Liver (tissue), 9 donors: ENCODE results near the gene SERINC5. TPM values are rescaled to one million over a fixed set of nuclear protein-coding genes. Genes with fewer than 3 reads are reported as not detected.
A peak's percentile ranks its signal among the peaks of the same experiment; 100 is the strongest.

Experiments
- DNase-seq: peaks from one replicate; pipeline ENCODE4 v3.0.0-alpha.2; 2017; ENCODE audit warnings: low spot score
- H3K27ac ChIP-seq, 2 donors: one replicate each; pipeline ENCODE4 v1.7.0; 2013; ENCODE audit warnings: inconsistent platforms in 2 of 2, low read length in 2 of 2, control low read depth in 1 of 2, low read depth in 1 of 2, mild to moderate bottlenecking in 1 of 2
- H3K27me3 ChIP-seq, 4 donors: one replicate each; pipeline versions ENCODE4 v1.6.1 to v1.7.0; 2013; ENCODE audit warnings: low read length in 3 of 4, inconsistent platforms in 1 of 4, mild to moderate bottlenecking in 1 of 4, moderate library complexity in 1 of 4; ENCODE audit not compliant: control insufficient read depth in 4 of 4, insufficient read depth in 4 of 4
- H3K36me3 ChIP-seq, 4 donors: one replicate each; pipeline versions ENCODE4 v1.6.1 to v1.7.0; 2013; ENCODE audit warnings: low read length in 3 of 4, mild to moderate bottlenecking in 3 of 4, low read depth in 1 of 4, moderate library complexity in 1 of 4; ENCODE audit not compliant: control insufficient read depth in 4 of 4, insufficient read depth in 3 of 4
- H3K4me1 ChIP-seq, 4 donors: one replicate each; pipeline versions ENCODE4 v1.6.1 to v1.7.0; 2013; ENCODE audit warnings: low read length in 3 of 4, mild to moderate bottlenecking in 3 of 4, moderate library complexity in 1 of 4; ENCODE audit not compliant: control insufficient read depth in 4 of 4, insufficient read depth in 4 of 4
- H3K4me3 ChIP-seq, 3 donors: one replicate each; pipeline versions ENCODE4 v1.6.1 to v1.7.0; 2013; ENCODE audit warnings: low read length in 3 of 3, control low read depth in 1 of 3, low read depth in 1 of 3, mild to moderate bottlenecking in 1 of 3
- H3K9ac ChIP-seq, 2 donors: one replicate each; pipeline ENCODE4 v1.7.0; 2013; ENCODE audit warnings: low read length in 2 of 2, mild to moderate bottlenecking in 2 of 2, moderate library complexity in 2 of 2, control low read depth in 1 of 2, low read depth in 1 of 2
- H3K9me3 ChIP-seq, 4 donors: one replicate each; pipeline versions ENCODE4 v1.6.1 to v1.7.0; 2013; ENCODE audit warnings: low read length in 3 of 4; ENCODE audit not compliant: control insufficient read depth in 4 of 4
- CTCF ChIP-seq: fragments of 150-350 bp; IDR thresholded peaks from 2 replicates; pipeline ENCODE4 v1.5.1; 2017; ENCODE audit warnings: improper control_type of control experiment, low read depth, low read length; ENCODE audit not compliant: missing input control
- EGR1 ChIP-seq, 2 donors: IDR thresholded peaks; 2 replicates each; pipeline ENCODE4 v1.6.1; 2016 to 2018; ENCODE audit warnings: antibody characterized with exemption in 2 of 2, low read depth in 2 of 2
- FOXA1 ChIP-seq: IDR thresholded peaks from 2 replicates; pipeline ENCODE4 v1.6.1; 2016; ENCODE audit warnings: antibody characterized with exemption
- FOXA2 ChIP-seq: IDR thresholded peaks from 2 replicates; pipeline ENCODE4 v1.6.1; 2016; ENCODE audit warnings: antibody characterized with exemption
- HNF4A ChIP-seq, 2 donors: conservative IDR thresholded peaks; 2 replicates each; pipeline ENCODE4 v1.6.1; 2016; ENCODE audit warnings: antibody characterized with exemption in 2 of 2, mild to moderate bottlenecking in 2 of 2
- HNF4G ChIP-seq: IDR thresholded peaks from 2 replicates; pipeline ENCODE4 v1.6.1; 2016; ENCODE audit warnings: antibody characterized with exemption
- JUND ChIP-seq, 2 donors: IDR thresholded peaks; 2 replicates each; pipeline ENCODE4 v1.6.1; 2016; ENCODE audit warnings: antibody characterized with exemption in 2 of 2
- MAX ChIP-seq: IDR thresholded peaks from 2 replicates; pipeline ENCODE4 v1.6.1; 2016; ENCODE audit warnings: antibody characterized with exemption
- NR2F2 ChIP-seq: IDR thresholded peaks from 2 replicates; pipeline ENCODE4 v1.6.1; 2016; ENCODE audit warnings: antibody characterized with exemption
- RAD21 ChIP-seq, 2 donors: IDR thresholded peaks; 2 replicates each; pipeline ENCODE4 v1.6.1; 2016; ENCODE audit warnings: antibody characterized with exemption in 2 of 2, mild to moderate bottlenecking in 2 of 2
- REST ChIP-seq: IDR thresholded peaks from 2 replicates; pipeline ENCODE4 v1.6.1; 2016; ENCODE audit warnings: antibody characterized with exemption, mild to moderate bottlenecking
- RXRA ChIP-seq, 2 donors: IDR thresholded peaks; 2 replicates each; pipeline ENCODE4 v1.6.1; 2017 to 2018; ENCODE audit warnings: antibody characterized with exemption in 2 of 2, mild to moderate bottlenecking in 1 of 2
- SP1 ChIP-seq: IDR thresholded peaks from 2 replicates; pipeline ENCODE4 v1.6.1; 2018; ENCODE audit warnings: antibody characterized with exemption, mild to moderate bottlenecking
- TAF1 ChIP-seq: conservative IDR thresholded peaks from 2 replicates; pipeline ENCODE4 v1.6.1; 2016; ENCODE audit warnings: antibody characterized with exemption, mild to moderate bottlenecking
- YY1 ChIP-seq: IDR thresholded peaks from 2 replicates; pipeline ENCODE4 v1.6.1; 2016; ENCODE audit warnings: antibody characterized with exemption, mild to moderate bottlenecking
- ZBTB33 ChIP-seq: IDR thresholded peaks from 2 replicates; pipeline ENCODE4 v1.6.1; 2016; ENCODE audit warnings: antibody characterized with exemption
- WGBS: extraction: QIAGEN DNeasy Blood & Tissue Kit; methylation state at CpG from one replicate; pipeline ENCODE4 v1.1.7; 2013; 5-methylcytosine and 5-hydroxymethylcytosine counted together
- polyA plus RNA-seq, 2 donors: library from polyadenylated mRNA; stranded (reverse) in 1 of 2; unstranded in 1 of 2; fragments of 200-250 nt in 1 of 2; fragments of >200 nt in 1 of 2; fragmentation: Nextera tagmentation in 1 of 2; extraction: Ambion mirVana in 1 of 2; gene quantifications; one replicate each; pipeline versions ENCODE4 v1.2.1 to v1.2.3, GENCODE V29; 2013 to 2015
- total RNA-seq, 2 donors: library from RNA; depleted of rRNA; stranded (reverse); fragments of >200 nt; gene quantifications; one replicate each; pipeline ENCODE4 v1.2.3, GENCODE V29; 2014
- donor health status: healthy.
- donor health status: healthy.
- donor health status: healthy.
- donor health status: healthy.
- donor health status: healthy.

Gene SERINC5
- total and polyA plus RNA-seq, 4 donors, result 22.2 to 82.3 (median 32.0) TPM

GRCh38 chr5:80141681-80142080 is 114.2 kb downstream of the SERINC5 start:
- H3K9ac ChIP-seq, result no peak overlapping the region
- H3K4me1 ChIP-seq, result no peaks in the 10 kb centered on the region
- H3K36me3 ChIP-seq, result peaks cover 8 to 35% (median 29%) of the 10 kb centered on the region in 4 donors
- no peaks in the 10 kb centered on the region for H3K27me3 ChIP-seq
- WGBS, result 77% methylated on average over 3 of the region's 3 CpGs
- H3K27ac ChIP-seq, result peak overlapping the region; percentile 19 to 39
- no peaks in the 10 kb centered on the region for H3K9me3 ChIP-seq
- no peak for DNase-seq
- no peak overlapping the region for H3K4me3 ChIP-seq
- TF ChIP-seq HNF4G, result no peak
- TF ChIP-seq SP1, result no peak
- no peak for TF ChIP-seq YY1
- TF ChIP-seq JUND (IDR thresholded peaks at IDR 0.05), result no peak
- TF ChIP-seq TAF1, result no peak
- no peak for TF ChIP-seq HNF4A (conservative IDR thresholded peaks at IDR 0.05)
- TF ChIP-seq MAX, result no peak
- no peak for TF ChIP-seq RXRA (IDR thresholded peaks at IDR 0.05)

GRCh38 chr5:80141147-80141671 is 114.6 kb downstream of the SERINC5 start:
- H3K27ac ChIP-seq, result peak overlapping the region; percentile 19 to 39
- no peak for DNase-seq
- H3K36me3 ChIP-seq, result peaks cover 8 to 34% (median 29%) of the 10 kb centered on the region in 4 donors
- no peak for TF ChIP-seq ZBTB33
- TF ChIP-seq FOXA2, result no peak
- TF ChIP-seq REST, result no peak
- peak in 1 of 2 donors; percentile 46 for TF ChIP-seq RAD21 (IDR thresholded peaks at IDR 0.05)
- no peak for TF ChIP-seq HNF4G
- no peak for TF ChIP-seq CTCF
- no peak for TF ChIP-seq EGR1 (IDR thresholded peaks at IDR 0.05; ENCODE audit: low read depth in 2 of 2)
- TF ChIP-seq SP1, result peak; percentile 41
- TF ChIP-seq MAX, result peak; percentile 33
- TF ChIP-seq NR2F2, result peak; percentile 56
- TF ChIP-seq RXRA (IDR thresholded peaks at IDR 0.05), result peak; percentile 7 to 9
- TF ChIP-seq FOXA1, result no peak
- no peak for TF ChIP-seq TAF1
- H3K4me3 ChIP-seq, result no peak overlapping the region
- no peaks in the 10 kb centered on the region for H3K9me3 ChIP-seq
- WGBS, result 61% methylated on average over 13 of the region's 13 CpGs
- H3K9ac ChIP-seq, result no peak overlapping the region
- H3K27me3 ChIP-seq, result no peaks in the 10 kb centered on the region
- no peaks in the 10 kb centered on the region for H3K4me1 ChIP-seq
